Heart right ventricle (tissue), 16 donors: Measurements from ENCODE around the gene ZDHHC24. TPM values are rescaled to one million over a fixed set of nuclear protein-coding genes. Genes with fewer than 3 reads are reported as not detected.
A peak's percentile ranks its signal among the peaks of the same experiment; 100 is the strongest.
"Not testable (repeated sequence)": the region's sequence is repeated elsewhere in the genome, so short reads cannot be mapped to it uniquely, and the experiment has no call there.

Experiments used
- ATAC-seq, 8 donors: fragments of 200-7000 bp; cut with Tn5 transposase; one replicate each; pipeline ENCODE4 v1.9.1; 2020; ENCODE audit warnings: mild to moderate bottlenecking in 8 of 8, moderate library complexity in 8 of 8, moderate number of reproducible peaks in 1 of 8
- DNase-seq, 2 donors: peaks; one replicate each; pipeline ENCODE4 v3.0.0-alpha.2; 2020
- H3K27ac ChIP-seq, 10 donors: fragments of 200-600 bp; sonication (generic) in 2 of 10; one replicate each; pipeline versions ENCODE4 v1.5.0 to v1.8.0; 2020 to 2022; ENCODE audit warnings: mild to moderate bottlenecking in 3 of 10
- H3K27me3 ChIP-seq, 7 donors: fragments of 200-600 bp; one replicate each; pipeline ENCODE4 v1.8.0; 2021 to 2022; ENCODE audit warnings: mild to moderate bottlenecking in 2 of 7
- H3K36me3 ChIP-seq, 9 donors: fragments of 200-600 bp; sonication (generic) in 1 of 9; one replicate each; pipeline versions ENCODE4 v1.5.0 to v1.8.0; 2020 to 2022; ENCODE audit warnings: mild to moderate bottlenecking in 2 of 9
- H3K4me1 ChIP-seq, 9 donors: fragments of 200-600 bp; sonication (generic) in 1 of 9; one replicate each; pipeline versions ENCODE4 v1.5.0 to v1.8.0; 2020 to 2022; ENCODE audit warnings: mild to moderate bottlenecking in 4 of 9
- H3K4me3 ChIP-seq, 10 donors: fragments of 200-600 bp; sonication (generic) in 2 of 10; one replicate each; pipeline versions ENCODE4 v1.5.0 to v1.8.0; 2020 to 2022; ENCODE audit warnings: mild to moderate bottlenecking in 7 of 10, moderate library complexity in 2 of 10
- H3K9me3 ChIP-seq, 11 donors: fragments of 200-600 bp in 10 of 11; sonication (generic) in 2 of 11; one replicate each; pipeline versions ENCODE4 v1.5.0 to v1.8.0; 2013 to 2022; ENCODE audit warnings: mild to moderate bottlenecking in 2 of 11, control low read depth in 1 of 11, moderate library complexity in 1 of 11
- CTCF ChIP-seq, 9 donors: fragments of 200-600 bp; sonication (generic) in 2 of 9; IDR thresholded peaks; one replicate each; pipeline versions ENCODE4 v1.5.0 to v1.8.0; 2021 to 2022; ENCODE audit warnings: antibody characterized with exemption in 9 of 9, mild to moderate bottlenecking in 5 of 9, moderate library complexity in 1 of 9
- WGBS, 2 donors: extraction: QIAGEN DNeasy Blood & Tissue Kit; methylation state at CpG; one replicate each; pipeline ENCODE4 v1.1.7; 2013; ENCODE audit warnings: inconsistent platforms in 1 of 2; 5-methylcytosine and 5-hydroxymethylcytosine counted together
- intact Hi-C, 10 donors: fragments of 100-400 bp; cut with DNase I; formaldehyde crosslinking; loops; one replicate each; pipeline versions ENCODE4 v1.11.1 to v1.14.2; 2022
- polyA plus RNA-seq, 2 donors: library from polyadenylated mRNA; stranded (reverse); fragments of 200-250 nt; gene quantifications; one replicate each; pipeline ENCODE4 v1.2.3, GENCODE V29; 2013
- total RNA-seq, 10 donors: library from RNA; stranded (reverse); fragmentation: NEBNext Ultra II Directional in 3 of 10; extraction: Animal tissue kit (Norgen Biotek cat#: 25700) in 3 of 10; gene quantifications; one replicate each; pipeline versions ENCODE4 v1.2.1 to v1.2.4, GENCODE V29; 2021 to 2023
- donor health status: Arrhythmogenic right ventricular cardiomyopathy.
- donor health status: ischemic (EF 13 %, LVEDD 7.1; RV severe dilation, severe dysfunction).
- donor health status: healthy with polysubstance abuse.
- donor health status: DM: no; HTN: yes; CAD: no.
- donor health status: DM: no; HTN: no; CAD: no.
- donor health status: ischemic (EF 25% LVEDD 6.9; RV normal size, moderate dysfunction).
- donor health status: ischemic (EF 25% LVEDD 5.7; RV mildly dilated, moderate dysfunction).
- donor health status: healthy.
- donor health status: DM: yes; HTN: yes; CAD: no.
- donor health status: Ischemic cardiomyopathy.
- donor health status: ischemic (EF 35%, LVEDD 5.7; RV mildly dilated, moderate dysfunction).
- donor health status: nonischemic (EF 11% LVEDD 7.7; RV severe dilation, severe dysfunction).
- donor health status: DM: yes; HTN: yes; CAD: no.
- donor health status: PGD.
- donor health status: ischemic (EF 29% LVEDD 5.4; RV normal size, mild dysfunction).
- donor health status: nonischemic (EF 23%, LVEDD 6.1; RV moderate dilation, normal function).

Gene ZDHHC24
- total and polyA plus RNA-seq, 12 donors, result 4.6 to 8.4 (median 5.8) TPM

- DNase-seq (peak; percentile 31 to 52), ATAC-seq (no peak)
- 29 to 36% methylated on average over 26 of the region's 26 CpGs for WGBS, 2 donors
- intact Hi-C loops, result loop anchor here in 1 of 10 donors (10.0 kb wide), 1 partner anchor 901 kb away; the partner anchor contains the start of gene CORO1B
- Histone ChIP-seq H3K4me1 (peaks cover 3 to 46% (median 31%) of the 10 kb centered on the region in 9 donors), H3K36me3 (peaks cover 0 to 49% (median 6%) of the 10 kb centered on the region in 9 donors), H3K27me3 (no peaks in the 10 kb centered on the region), H3K27ac (peak overlapping the region in 4 of 10 donors; percentile 13 to 67 (median 54)), H3K9me3 (no peaks in the 10 kb centered on the region), H3K4me3 (peak overlapping the region in 4 of 10 donors; percentile 2 to 26 (median 8))
- peak in 6 of 9 donors; percentile 35 to 57 (median 51) for TF ChIP-seq CTCF (IDR thresholded peaks at IDR 0.05)
Observed at GRCh38 chr11:66543263-66544107, 2.4 kb downstream of the ZDHHC24 start.

GRCh38 chr11:66542362-66542761 lies 3.5 kb downstream of the ZDHHC24 start:
- H3K27me3 ChIP-seq, result no peaks in the 10 kb centered on the region
- peaks cover 0 to 56% (median 6%) of the 10 kb centered on the region in 9 donors for H3K36me3 ChIP-seq
- H3K4me1 ChIP-seq, result peaks cover 3 to 46% (median 31%) of the 10 kb centered on the region in 9 donors
- no peak for ATAC-seq
- DNase-seq, result no peak
- no peak overlapping the region for H3K4me3 ChIP-seq
- H3K9me3 ChIP-seq, result no peaks in the 10 kb centered on the region
- intact Hi-C loops, result loop anchor here in 1 of 10 donors (10.0 kb wide), 1 partner anchor 902 kb away; the partner anchor contains the start of gene CORO1B
- H3K27ac ChIP-seq, result no peak overlapping the region
- no peak for TF ChIP-seq CTCF (IDR thresholded peaks at IDR 0.05)
- 86 to 92% methylated on average over 10 of the region's 10 CpGs for WGBS, 2 donors

GRCh38 chr11:66541892-66542291 lies 4.0 kb downstream of the ZDHHC24 start:
- Histone ChIP-seq H3K36me3 (peaks cover 0 to 60% (median 6%) of the 10 kb centered on the region in 9 donors), H3K4me3 (no peak overlapping the region), H3K4me1 (peaks cover 3 to 44% (median 30%) of the 10 kb centered on the region in 9 donors), H3K27ac (no peak overlapping the region), H3K9me3 (no peaks in the 10 kb centered on the region), H3K27me3 (no peaks in the 10 kb centered on the region)
- DNase-seq (no peak), ATAC-seq (no peak)
- intact Hi-C loops, result loop anchor here in 1 of 10 donors (10.0 kb wide), 1 partner anchor 903 kb away; the partner anchor contains the start of gene CORO1B
- WGBS, 2 donors, result 85 to 92% methylated on average over 4 of the region's 4 CpGs
- TF ChIP-seq CTCF (IDR thresholded peaks at IDR 0.05), result no peak

GRCh38 chr11:66540598-66540997 lies 5.2 kb downstream of the ZDHHC24 start:
- ATAC-seq, H3K27me3 ChIP-seq, H3K27ac ChIP-seq, DNase-seq, H3K4me3 ChIP-seq, H3K9me3 ChIP-seq: not testable (repeated sequence)
- WGBS, 2 donors, result 78 to 86% methylated on average over 8 of the region's 8 CpGs
- H3K36me3 ChIP-seq, result peaks cover 0 to 73% (median 6%) of the 10 kb centered on the region in 9 donors
- intact Hi-C loops, result loop anchor here in 1 of 10 donors (10.0 kb wide), 1 partner anchor 904 kb away; the partner anchor contains the start of gene CORO1B
- peaks cover 3 to 36% (median 23%) of the 10 kb centered on the region in 9 donors for H3K4me1 ChIP-seq
